K562 (cell line): ENCODE data around the gene C11orf98. TPM values are rescaled to one million over a fixed set of nuclear protein-coding genes. Genes with fewer than 3 reads are reported as not detected.

Experiments
- BCOR ChIP-seq: fragments of 450-650 bp; IDR thresholded peaks from 2 replicates; pipeline ENCODE4 v1.6.1; 2016
- FOXM1 ChIP-seq, 2 experiments: fragments of 450-650 bp in 1 of 2; sonication (generic) in 1 of 2; formaldehyde crosslinking in 1 of 2; IDR thresholded peaks; 2 replicates each; pipeline versions ENCODE4 v1.6.1 to v1.9.0; 2017 to 2022; ENCODE audit warnings: low read depth in 2 of 2, mild to moderate bottlenecking in 2 of 2, missing genetic modification reagents in 1 of 2, moderate library complexity in 1 of 2
- HEY1 ChIP-seq: fragments of 250-450 bp; sonication (Bioruptor Pico); IDR thresholded peaks from 2 replicates; pipeline ENCODE4 v1.5.0; 2020; ENCODE audit warnings: mild to moderate bottlenecking, moderate library complexity, borderline replicate concordance
- HNRNPL ChIP-seq: fragments of 200-400 bp; formaldehyde crosslinking; IDR thresholded peaks from 2 replicates; pipeline ENCODE4 v1.6.1; 2017; ENCODE audit warnings: low read depth, mild to moderate bottlenecking, low read length
- MEIS2 ChIP-seq: fragments of 450-650 bp; IDR thresholded peaks from 2 replicates; pipeline ENCODE4 v1.6.1; 2014; ENCODE audit warnings: mild to moderate bottlenecking; ENCODE audit not compliant: partially characterized antibody
- RBBP5 ChIP-seq: fragments of 200-600 bp; sonication (generic); IDR thresholded peaks from 2 replicates; pipeline ENCODE4 v1.6.1; 2012; ENCODE audit warnings: borderline replicate concordance, mild to moderate bottlenecking, low read length, control low read depth, inconsistent platforms; ENCODE audit not compliant: insufficient read depth, poor library complexity, severe bottlenecking
- SIN3A ChIP-seq, 2 experiments: fragments of 150-350 bp in 1 of 2; IDR thresholded peaks; 2 replicates each; pipeline ENCODE4 v1.6.1; 2011 to 2016; ENCODE audit warnings: borderline replicate concordance in 2 of 2, low read depth in 2 of 2, low read length in 2 of 2, mild to moderate bottlenecking in 2 of 2, moderate library complexity in 2 of 2; ENCODE audit not compliant: control insufficient read depth in 1 of 2
- ZNF699 ChIP-seq: fragments of 250-450 bp; sonication (Bioruptor Pico); IDR thresholded peaks from 2 replicates; pipeline ENCODE4 v1.8.0; 2021; ENCODE audit warnings: mild to moderate bottlenecking, moderate library complexity; ENCODE audit not compliant: insufficient replicate concordance
- polyA plus RNA-seq, 8 experiments: library from polyadenylated mRNA; depleted of rRNA in 4 of 8; stranded (reverse) in 5 of 8; unstranded in 3 of 8; fragments of >200 nt; fragmentation: Nextera tagmentation in 2 of 8; fragmentation: Illumina TruSeq in 1 of 8; extraction: Ambion mirVana in 2 of 8; extraction: Trizol in 1 of 8; gene quantifications; 2 replicates each; pipeline versions ENCODE4 v1.2.1 to v1.2.3, GENCODE V29; 2011 to 2014; ENCODE audit warnings: inconsistent platforms in 1 of 8, missing spikeins in 1 of 8
- total RNA-seq, 7 experiments: library from RNA; depleted of rRNA in 6 of 7; stranded (reverse); fragments of >200 nt in 6 of 7; fragmentation: Illumina TruSeq in 2 of 7; extraction: Trizol in 2 of 7; gene quantifications; 2 replicates each; pipeline versions ENCODE4 v1.2.1 to v1.2.3, GENCODE V29; 2011 to 2021; ENCODE audit warnings: low replicate concordance in 1 of 7
- TF ChIP-seq, protein P1 (sequence below): fragments of 200-800 bp; sonication (Bioruptor generic); IDR thresholded peaks from 2 replicates; pipeline ENCODE4 v1.6.1; 2017; ENCODE audit warnings: missing genetic modification characterization, missing compliant biosample characterization
- TF ChIP-seq, protein P2 (sequence below), 2 experiments: fragments of 450-650 bp; formaldehyde crosslinking in 1 of 2; IDR thresholded peaks; 2 replicates each; pipeline versions ENCODE4 v1.4.0 to v1.6.1; 2014 to 2020; ENCODE audit warnings: mild to moderate bottlenecking in 2 of 2, borderline replicate concordance in 1 of 2, low read depth in 1 of 2
- TF ChIP-seq, protein P3 (sequence below), 2 experiments: IDR thresholded peaks in 1 of 2; conservative IDR thresholded peaks in 1 of 2; 2 replicates each; pipeline ENCODE4 v1.6.1; 2016; ENCODE audit warnings: low read depth in 2 of 2, mild to moderate bottlenecking in 1 of 2, missing compliant biosample characterization in 1 of 2, missing genetic modification characterization in 1 of 2, moderate library complexity in 1 of 2

Gene C11orf98
- total and polyA plus RNA-seq, 9 of the 15 experiments (the other 6 are each of a cell fraction or from before 2014, with no cell fraction given) = 103 to 352 (median 218) TPM

DNA sequence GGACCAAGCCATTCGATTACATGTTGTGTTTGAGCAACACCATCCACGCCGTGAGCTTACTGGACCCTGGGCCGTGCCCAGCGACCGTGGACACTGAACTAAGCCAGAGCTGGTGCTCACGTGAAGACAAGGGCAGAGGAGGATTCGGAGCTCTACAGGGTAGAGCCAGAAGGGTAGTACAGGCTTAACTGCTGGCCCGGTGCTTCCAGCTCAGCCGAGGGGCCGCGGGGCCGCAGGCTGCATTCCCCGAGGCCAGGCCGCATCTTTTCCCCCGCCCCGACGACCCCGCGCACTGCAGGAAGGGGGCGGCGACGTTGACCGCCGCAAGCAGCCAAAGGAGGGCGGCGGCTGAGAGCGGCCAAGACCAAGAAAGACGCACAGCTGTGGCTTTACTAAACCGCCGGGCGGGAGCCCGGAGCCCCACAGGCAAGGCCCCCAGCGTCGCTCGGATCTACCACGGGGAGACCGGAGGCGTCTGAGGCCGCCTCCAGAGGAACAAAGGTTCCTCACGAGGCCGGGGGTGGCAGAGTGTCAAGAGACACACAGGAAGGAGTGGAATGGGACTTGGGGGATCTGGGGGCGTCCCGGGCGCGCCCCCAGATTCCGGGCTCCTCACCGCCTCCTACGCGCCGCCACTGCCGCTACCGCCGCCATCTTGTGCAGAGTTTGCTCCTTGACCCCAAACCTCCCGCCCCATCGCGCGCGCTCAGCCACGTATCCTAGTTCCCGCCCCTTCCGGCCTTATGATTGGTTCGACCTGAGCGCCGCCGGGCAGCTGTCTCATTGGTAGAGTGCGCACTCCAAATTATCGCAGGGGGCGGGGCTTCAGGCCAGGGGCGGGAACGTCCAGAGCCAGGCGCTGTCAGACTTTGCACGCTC, 18.8 kb downstream of the C11orf98 start, which contains the start of gene GANAB (continued):
- TF ChIP-seq, protein P1, sequence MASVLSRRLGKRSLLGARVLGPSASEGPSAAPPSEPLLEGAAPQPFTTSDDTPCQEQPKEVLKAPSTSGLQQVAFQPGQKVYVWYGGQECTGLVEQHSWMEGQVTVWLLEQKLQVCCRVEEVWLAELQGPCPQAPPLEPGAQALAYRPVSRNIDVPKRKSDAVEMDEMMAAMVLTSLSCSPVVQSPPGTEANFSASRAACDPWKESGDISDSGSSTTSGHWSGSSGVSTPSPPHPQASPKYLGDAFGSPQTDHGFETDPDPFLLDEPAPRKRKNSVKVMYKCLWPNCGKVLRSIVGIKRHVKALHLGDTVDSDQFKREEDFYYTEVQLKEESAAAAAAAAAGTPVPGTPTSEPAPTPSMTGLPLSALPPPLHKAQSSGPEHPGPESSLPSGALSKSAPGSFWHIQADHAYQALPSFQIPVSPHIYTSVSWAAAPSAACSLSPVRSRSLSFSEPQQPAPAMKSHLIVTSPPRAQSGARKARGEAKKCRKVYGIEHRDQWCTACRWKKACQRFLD (CRISPR knock-in tag) = 0 out of 2 replicates have a peak, but pooled peaks have one; percentile 18
- peak in 1 of 2 experiments; percentile 75; a peak in 1 of 4 replicates for TF ChIP-seq SIN3A (IDR thresholded peaks at IDR 0.05; ENCODE audit: borderline replicate concordance in 2 of 2, control insufficient read depth in 1 of 2, low read depth in 2 of 2, low read length in 2 of 2)
- TF ChIP-seq, protein P2, sequence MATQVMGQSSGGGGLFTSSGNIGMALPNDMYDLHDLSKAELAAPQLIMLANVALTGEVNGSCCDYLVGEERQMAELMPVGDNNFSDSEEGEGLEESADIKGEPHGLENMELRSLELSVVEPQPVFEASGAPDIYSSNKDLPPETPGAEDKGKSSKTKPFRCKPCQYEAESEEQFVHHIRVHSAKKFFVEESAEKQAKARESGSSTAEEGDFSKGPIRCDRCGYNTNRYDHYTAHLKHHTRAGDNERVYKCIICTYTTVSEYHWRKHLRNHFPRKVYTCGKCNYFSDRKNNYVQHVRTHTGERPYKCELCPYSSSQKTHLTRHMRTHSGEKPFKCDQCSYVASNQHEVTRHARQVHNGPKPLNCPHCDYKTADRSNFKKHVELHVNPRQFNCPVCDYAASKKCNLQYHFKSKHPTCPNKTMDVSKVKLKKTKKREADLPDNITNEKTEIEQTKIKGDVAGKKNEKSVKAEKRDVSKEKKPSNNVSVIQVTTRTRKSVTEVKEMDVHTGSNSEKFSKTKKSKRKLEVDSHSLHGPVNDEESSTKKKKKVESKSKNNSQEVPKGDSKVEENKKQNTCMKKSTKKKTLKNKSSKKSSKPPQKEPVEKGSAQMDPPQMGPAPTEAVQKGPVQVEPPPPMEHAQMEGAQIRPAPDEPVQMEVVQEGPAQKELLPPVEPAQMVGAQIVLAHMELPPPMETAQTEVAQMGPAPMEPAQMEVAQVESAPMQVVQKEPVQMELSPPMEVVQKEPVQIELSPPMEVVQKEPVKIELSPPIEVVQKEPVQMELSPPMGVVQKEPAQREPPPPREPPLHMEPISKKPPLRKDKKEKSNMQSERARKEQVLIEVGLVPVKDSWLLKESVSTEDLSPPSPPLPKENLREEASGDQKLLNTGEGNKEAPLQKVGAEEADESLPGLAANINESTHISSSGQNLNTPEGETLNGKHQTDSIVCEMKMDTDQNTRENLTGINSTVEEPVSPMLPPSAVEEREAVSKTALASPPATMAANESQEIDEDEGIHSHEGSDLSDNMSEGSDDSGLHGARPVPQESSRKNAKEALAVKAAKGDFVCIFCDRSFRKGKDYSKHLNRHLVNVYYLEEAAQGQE (IDR thresholded peaks at IDR 0.05; ENCODE audit: borderline replicate concordance) = no peak
- TF ChIP-seq, protein P2 (CRISPR knock-in tag; IDR thresholded peaks at IDR 0.05; ENCODE audit: low read depth) = peak; percentile 70; the same call in 1 of the 2 replicates
- peak; percentile 42; the same call in 1 of the 2 replicates for TF ChIP-seq HEY1
- TF ChIP-seq HNRNPL = no peak
- no peak for TF ChIP-seq BCOR
- TF ChIP-seq MEIS2 = peak; percentile 2
- TF ChIP-seq RBBP5 = peak; percentile 85
- TF ChIP-seq FOXM1 (IDR thresholded peaks at IDR 0.05; ENCODE audit: low read depth) = no peak
- TF ChIP-seq FOXM1 (CRISPR knock-in tag; IDR thresholded peaks at IDR 0.05; ENCODE audit: low read depth) = no peak; the same call in 1 of the 2 replicates
- TF ChIP-seq, protein P3, sequence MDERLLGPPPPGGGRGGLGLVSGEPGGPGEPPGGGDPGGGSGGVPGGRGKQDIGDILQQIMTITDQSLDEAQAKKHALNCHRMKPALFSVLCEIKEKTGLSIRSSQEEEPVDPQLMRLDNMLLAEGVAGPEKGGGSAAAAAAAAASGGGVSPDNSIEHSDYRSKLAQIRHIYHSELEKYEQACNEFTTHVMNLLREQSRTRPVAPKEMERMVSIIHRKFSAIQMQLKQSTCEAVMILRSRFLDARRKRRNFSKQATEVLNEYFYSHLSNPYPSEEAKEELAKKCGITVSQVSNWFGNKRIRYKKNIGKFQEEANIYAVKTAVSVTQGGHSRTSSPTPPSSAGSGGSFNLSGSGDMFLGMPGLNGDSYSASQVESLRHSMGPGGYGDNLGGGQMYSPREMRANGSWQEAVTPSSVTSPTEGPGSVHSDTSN (CRISPR knock-in tag; IDR thresholded peaks at IDR 0.05; ENCODE audit: low read depth) = 0 out of 2 replicates have a peak, but pooled peaks have one; percentile 16
- TF ChIP-seq, protein P3 (tag; conservative IDR thresholded peaks at IDR 0.05; ENCODE audit: low read depth) = no peak
- TF ChIP-seq ZNF699 = no peak
